ENCODE measurements around the gene EPHB3. TPM values are rescaled to one million over a fixed set of nuclear protein-coding genes. Genes with fewer than 3 reads are reported as not detected.
"Not testable (repeated sequence)": the region's sequence is repeated elsewhere in the genome, so short reads cannot be mapped to it uniquely, and the experiment has no call there.

The EPHB3 gene
- total RNA-seq, 1 donor from 2014 or later: 0.13 TPM

GRCh38 chr3:184598574-184598927 is 37.0 kb downstream of the EPHB3 start:
- DNase-seq (ENCODE audit: low read depth in 2 of 2): no peak

GRCh38 chr3:184599143-184599542 is 37.6 kb downstream of the EPHB3 start:
- no peak for DNase-seq (ENCODE audit: low read depth in 2 of 2)

- no peak for DNase-seq (ENCODE audit: low read depth in 2 of 2)
Measured at GRCh38 chr3:184600685-184601377, 39.2 kb downstream of the EPHB3 start.

GRCh38 chr3:184601576-184602371 is 40.2 kb downstream of the EPHB3 start:
- DNase-seq (ENCODE audit: low read depth in 2 of 2): no peak

- DNase-seq (ENCODE audit: low read depth in 2 of 2): no peak
Measured at GRCh38 chr3:184602372-184603150, 41.0 kb downstream of the EPHB3 start.

GRCh38 chr3:184603151-184604030 is 41.8 kb downstream of the EPHB3 start:
- DNase-seq (ENCODE audit: low read depth in 2 of 2): no peak

GRCh38 chr3:184604039-184604601 is 42.5 kb downstream of the EPHB3 start:
- no peak for DNase-seq (ENCODE audit: low read depth in 2 of 2)

- DNase-seq (ENCODE audit: low read depth in 2 of 2): no peak
Measured at GRCh38 chr3:184604615-184605290, 43.2 kb downstream of the EPHB3 start.

- no peak for DNase-seq (ENCODE audit: low read depth in 2 of 2)
Measured at GRCh38 chr3:184608209-184608608, 46.6 kb downstream of the EPHB3 start.

- DNase-seq (ENCODE audit: low read depth in 2 of 2): no peak
Measured at GRCh38 chr3:184609476-184610244, 48.1 kb downstream of the EPHB3 start.

GRCh38 chr3:184610245-184610871 is 48.8 kb downstream of the EPHB3 start:
- DNase-seq (ENCODE audit: low read depth in 2 of 2): no peak

- no peak for DNase-seq (ENCODE audit: low read depth in 2 of 2)
Measured at GRCh38 chr3:184611607-184612281, 50.2 kb downstream of the EPHB3 start.

GRCh38 chr3:184615396-184615795 is 53.8 kb downstream of the EPHB3 start:
- no peak for DNase-seq (ENCODE audit: low read depth in 2 of 2)

- no peak for DNase-seq (ENCODE audit: low read depth in 2 of 2)
Measured at GRCh38 chr3:184616436-184616835, 54.9 kb downstream of the EPHB3 start.

GRCh38 chr3:184617306-184617705 is 55.7 kb downstream of the EPHB3 start:
- not testable (repeated sequence) for DNase-seq (ENCODE audit: low read depth in 2 of 2)

GRCh38 chr3:184618811-184619210 is 57.2 kb downstream of the EPHB3 start:
- DNase-seq (ENCODE audit: low read depth in 2 of 2): peak in 1 of 2 donors; percentile 6

GRCh38 chr3:184619369-184619768 is 57.8 kb downstream of the EPHB3 start:
- DNase-seq (ENCODE audit: low read depth in 2 of 2): peak; percentile 72 to 78

GRCh38 chr3:184619787-184620430 is 58.3 kb downstream of the EPHB3 start:
- no peak for DNase-seq (ENCODE audit: low read depth in 2 of 2)

All from dermis microvascular lymphatic vessel endothelial cell (primary cell).